Adipocyte (in vitro differentiated cells): ENCODE data around the gene S100A10.
A peak's percentile ranks its signal among the peaks of the same experiment; 100 is the strongest.

Source experiments
- DNase-seq: peaks from one replicate; pipeline ENCODE4 v3.0.0-alpha.2; 2015; ENCODE audit warnings: low read depth
- H3K27me3 ChIP-seq: replicated peaks from 2 replicates; pipeline ENCODE4 v1.7.0; 2013; ENCODE audit warnings: mild to moderate bottlenecking, low read length, moderate library complexity; ENCODE audit not compliant: control insufficient read depth, insufficient read depth
- H3K36me3 ChIP-seq: 2 replicates; pipeline ENCODE4 v1.7.0; 2013; ENCODE audit warnings: low read length, mild to moderate bottlenecking, moderate library complexity; ENCODE audit not compliant: control insufficient read depth, insufficient read depth, severe bottlenecking
- H3K4me1 ChIP-seq: 2 replicates; pipeline ENCODE4 v1.7.0; 2013; ENCODE audit warnings: mild to moderate bottlenecking, low read length, moderate library complexity; ENCODE audit not compliant: control insufficient read depth, insufficient read depth
- H3K4me3 ChIP-seq: 2 replicates; pipeline ENCODE4 v1.7.0; 2013; ENCODE audit warnings: mild to moderate bottlenecking, low read length, moderate library complexity
- H3K9ac ChIP-seq: 2 replicates; pipeline ENCODE4 v1.7.0; 2013; ENCODE audit warnings: mild to moderate bottlenecking, low read length, moderate library complexity
- H3K9me3 ChIP-seq: 2 replicates; pipeline ENCODE4 v1.7.0; 2013; ENCODE audit warnings: mild to moderate bottlenecking, low read length, moderate library complexity; ENCODE audit not compliant: control insufficient read depth

The S100A10 gene

DNA sequence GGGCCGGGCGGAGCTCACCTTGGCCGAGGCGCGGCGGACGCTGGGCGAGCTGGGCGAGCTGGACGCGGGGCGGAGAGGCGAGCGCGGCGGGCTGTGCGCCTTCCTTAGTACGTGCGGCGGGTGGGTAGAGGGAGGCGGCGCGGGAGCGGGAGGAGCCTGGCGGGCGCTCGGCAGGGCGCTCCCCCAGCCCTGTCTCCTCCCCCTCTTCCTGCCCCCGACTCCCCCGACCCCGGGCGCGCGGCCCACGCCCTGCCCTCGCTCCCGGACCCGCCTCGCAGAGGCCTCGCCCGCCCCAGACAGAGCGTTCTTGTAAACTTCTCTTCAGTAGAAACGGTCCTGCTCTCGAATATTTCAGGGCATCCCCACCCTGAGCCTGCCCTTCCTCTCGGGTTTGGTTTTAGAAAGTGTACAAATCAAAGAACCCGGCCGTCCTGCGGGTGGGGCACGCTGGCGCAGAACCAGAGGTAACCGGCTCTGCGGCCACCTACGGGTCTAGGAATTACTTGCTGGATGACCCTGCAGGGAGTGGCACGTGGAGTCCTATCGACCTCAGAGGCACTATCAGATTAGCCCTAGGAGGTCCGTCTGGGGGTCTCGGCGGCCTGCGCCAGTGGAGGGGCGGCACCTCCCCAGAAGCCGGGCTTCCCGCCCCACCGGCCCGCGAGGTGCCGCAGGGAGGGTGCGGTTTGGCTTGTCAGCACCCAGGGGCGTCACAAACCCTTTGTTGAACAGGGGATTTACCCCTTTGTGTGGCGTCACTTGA is at the start of gene S100A10:
Gene S100A10, minus strand, starts transcription at position 126 of the 763 bp plus-strand sequence. CDS start 7,629 bp downstream, outside the sequence.
- H3K9me3 ChIP-seq = no peaks in the 10 kb centered on the region
- no peaks in the 10 kb centered on the region for H3K36me3 ChIP-seq
- H3K4me3 ChIP-seq = peak within 1 kb of the TSS; percentile 97
- DNase-seq = peak; percentile 93
- peaks cover 48% of the 10 kb centered on the region for H3K4me1 ChIP-seq
- H3K9ac ChIP-seq = peak within 1 kb of the TSS; percentile 99
- H3K27me3 ChIP-seq = no peaks in the 10 kb centered on the region

DNA sequence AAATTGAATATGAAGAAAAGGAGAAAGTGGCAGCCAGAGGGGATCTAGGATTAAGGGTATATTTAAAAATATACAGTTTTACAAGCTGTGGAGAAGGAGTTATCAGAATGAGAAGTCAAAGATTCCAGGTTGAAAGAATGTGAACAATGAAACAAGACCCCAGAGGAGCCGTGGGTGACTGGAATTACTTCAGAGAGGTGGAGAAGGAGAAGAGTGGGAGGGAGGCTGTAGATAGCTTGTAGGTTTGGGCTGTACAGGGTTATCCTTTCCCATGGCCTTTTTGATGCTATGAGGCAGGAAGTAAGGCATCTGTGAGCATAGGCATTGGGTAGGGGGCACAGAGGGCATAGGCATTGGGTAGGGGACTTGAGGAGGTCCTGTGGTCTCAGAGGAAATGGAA is 48.4 kb upstream of the S100A10 start:
- H3K9ac ChIP-seq = no peak overlapping the region
- H3K27me3 ChIP-seq = no peaks in the 10 kb centered on the region
- peaks cover 11% of the 10 kb centered on the region for H3K4me1 ChIP-seq
- no peak for DNase-seq
- no peaks in the 10 kb centered on the region for H3K36me3 ChIP-seq
- H3K4me3 ChIP-seq = no peak overlapping the region
- H3K9me3 ChIP-seq = no peaks in the 10 kb centered on the region

GRCh38 chr1:152039886-152040285 is 46.2 kb upstream of the S100A10 start:
- Histone ChIP-seq H3K4me1 (peaks cover 15% of the 10 kb centered on the region), H3K9me3 (no peaks in the 10 kb centered on the region), H3K9ac (no peak overlapping the region), H3K36me3 (no peaks in the 10 kb centered on the region), H3K27me3 (no peaks in the 10 kb centered on the region), H3K4me3 (no peak overlapping the region)
- DNase-seq = no peak

DNA sequence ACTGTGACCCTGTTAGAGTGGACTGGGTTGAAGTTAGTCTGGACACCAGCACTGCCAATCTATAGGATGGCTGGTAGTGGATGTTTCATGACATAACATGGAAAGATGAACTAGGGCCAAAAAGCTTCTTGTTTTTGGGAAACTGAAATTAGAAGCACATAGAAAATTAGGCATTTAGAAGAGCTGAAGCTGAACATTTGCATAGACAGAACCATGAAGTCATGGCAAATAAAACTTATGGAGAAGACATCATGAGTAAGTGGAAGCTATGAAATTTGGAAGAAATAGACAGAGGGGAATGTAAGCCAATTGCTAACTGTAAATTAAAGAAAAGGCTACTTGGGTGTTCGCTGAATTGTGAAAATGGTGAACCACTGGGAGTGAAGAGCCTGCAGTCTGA is 45.8 kb upstream of the S100A10 start:
- no peaks in the 10 kb centered on the region for H3K9me3 ChIP-seq
- H3K27me3 ChIP-seq = no peaks in the 10 kb centered on the region
- H3K9ac ChIP-seq = no peak overlapping the region
- no peak for DNase-seq
- H3K4me1 ChIP-seq = peaks cover 15% of the 10 kb centered on the region
- H3K36me3 ChIP-seq = no peaks in the 10 kb centered on the region
- H3K4me3 ChIP-seq = no peak overlapping the region

DNA sequence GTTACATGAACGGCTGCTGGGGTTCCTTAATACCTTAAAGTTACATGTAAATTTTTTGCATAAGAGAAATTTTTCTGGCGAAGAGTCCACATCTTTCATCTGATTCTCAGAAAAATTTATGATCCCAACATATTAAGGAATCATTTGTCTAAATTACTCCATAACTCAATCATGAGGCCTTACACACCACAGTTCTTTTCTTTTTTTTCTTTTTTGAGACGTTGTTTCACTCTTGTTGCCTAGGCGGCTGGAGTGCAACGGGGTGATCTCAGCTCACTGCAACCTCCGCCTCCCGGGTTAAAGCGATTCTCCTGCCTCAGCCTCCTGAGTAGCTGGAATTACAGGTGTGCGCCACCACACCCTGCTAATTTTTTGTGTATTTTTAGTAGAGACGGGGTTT is 45.2 kb upstream of the S100A10 start:
- H3K9me3 ChIP-seq = no peaks in the 10 kb centered on the region
- no peaks in the 10 kb centered on the region for H3K27me3 ChIP-seq
- peaks cover 16% of the 10 kb centered on the region for H3K4me1 ChIP-seq
- peaks cover 4% of the 10 kb centered on the region for H3K36me3 ChIP-seq
- no peak for DNase-seq
- no peak overlapping the region for H3K9ac ChIP-seq
- H3K4me3 ChIP-seq = no peak overlapping the region

DNA sequence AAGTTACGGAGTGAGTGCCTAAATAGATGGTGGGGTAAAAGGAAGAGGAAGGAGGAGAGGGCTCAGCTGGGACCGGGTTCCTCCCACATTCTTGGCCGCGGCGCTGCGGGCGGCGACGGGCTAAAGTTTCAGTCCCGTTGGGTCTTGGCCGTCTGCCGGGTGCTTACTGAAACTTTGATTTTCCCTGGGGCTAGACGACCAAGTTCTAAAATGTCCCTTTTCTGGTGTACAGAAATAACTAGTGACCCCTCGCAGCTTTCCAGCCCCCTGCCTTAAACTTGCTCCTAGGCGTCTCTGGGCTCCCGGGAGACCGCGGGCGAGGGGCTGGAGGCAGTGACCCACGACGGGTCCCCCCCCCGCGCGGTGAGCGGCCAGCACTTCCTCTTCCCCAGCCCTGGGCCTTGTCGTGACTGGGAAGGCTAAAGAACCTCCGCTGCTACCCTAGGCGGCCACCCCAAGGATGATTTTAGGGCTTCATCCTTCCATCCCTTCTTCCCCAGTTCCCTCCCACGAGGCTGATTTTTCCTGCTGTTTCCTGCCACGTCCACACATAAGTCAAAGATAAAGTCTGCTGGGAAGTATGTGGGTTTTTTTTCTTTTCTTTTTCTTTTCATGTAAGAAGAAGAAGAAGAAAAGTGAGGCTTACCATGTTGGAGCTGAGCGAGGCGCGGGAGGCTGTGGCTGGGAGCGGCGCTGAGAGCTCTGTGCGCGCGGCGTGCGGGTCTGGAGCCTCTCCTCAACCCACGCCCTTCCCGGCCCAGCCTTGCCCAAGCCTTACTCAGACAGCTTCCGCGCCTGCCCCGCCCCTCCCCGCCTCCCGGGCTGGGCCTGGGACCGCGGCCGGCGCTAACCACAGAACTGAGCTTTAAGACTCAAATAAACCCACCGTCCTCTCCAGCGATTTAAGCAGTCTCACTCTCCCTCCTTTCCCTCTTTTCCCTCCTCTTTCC is 42.9 kb upstream of the S100A10 start, which contains the start of gene S100A11:
Gene S100A11, minus strand, starts transcription at position 738 of the 950 bp plus-strand sequence. Its CDS starts 89 bp downstream, at position 649.
- H3K4me1 ChIP-seq = peaks cover 28% of the 10 kb centered on the region
- H3K9me3 ChIP-seq = no peaks in the 10 kb centered on the region
- H3K27me3 ChIP-seq = no peaks in the 10 kb centered on the region
- H3K4me3 ChIP-seq = peak within 1 kb of the TSS; percentile 98
- peaks cover 27% of the 10 kb centered on the region for H3K36me3 ChIP-seq
- peak; percentile 98 for DNase-seq
- H3K9ac ChIP-seq = peak within 1 kb of the TSS; percentile 100

- Histone ChIP-seq H3K4me1 (peaks cover 28% of the 10 kb centered on the region), H3K27me3 (no peaks in the 10 kb centered on the region), H3K9me3 (no peaks in the 10 kb centered on the region), H3K9ac (peak overlapping the region; percentile 100), H3K36me3 (peaks cover 36% of the 10 kb centered on the region), H3K4me3 (peak overlapping the region; percentile 98)
- DNase-seq = peak; percentile 77
Observed at GRCh38 chr1:152035539-152036266, 42.0 kb upstream of the S100A10 start.

DNA sequence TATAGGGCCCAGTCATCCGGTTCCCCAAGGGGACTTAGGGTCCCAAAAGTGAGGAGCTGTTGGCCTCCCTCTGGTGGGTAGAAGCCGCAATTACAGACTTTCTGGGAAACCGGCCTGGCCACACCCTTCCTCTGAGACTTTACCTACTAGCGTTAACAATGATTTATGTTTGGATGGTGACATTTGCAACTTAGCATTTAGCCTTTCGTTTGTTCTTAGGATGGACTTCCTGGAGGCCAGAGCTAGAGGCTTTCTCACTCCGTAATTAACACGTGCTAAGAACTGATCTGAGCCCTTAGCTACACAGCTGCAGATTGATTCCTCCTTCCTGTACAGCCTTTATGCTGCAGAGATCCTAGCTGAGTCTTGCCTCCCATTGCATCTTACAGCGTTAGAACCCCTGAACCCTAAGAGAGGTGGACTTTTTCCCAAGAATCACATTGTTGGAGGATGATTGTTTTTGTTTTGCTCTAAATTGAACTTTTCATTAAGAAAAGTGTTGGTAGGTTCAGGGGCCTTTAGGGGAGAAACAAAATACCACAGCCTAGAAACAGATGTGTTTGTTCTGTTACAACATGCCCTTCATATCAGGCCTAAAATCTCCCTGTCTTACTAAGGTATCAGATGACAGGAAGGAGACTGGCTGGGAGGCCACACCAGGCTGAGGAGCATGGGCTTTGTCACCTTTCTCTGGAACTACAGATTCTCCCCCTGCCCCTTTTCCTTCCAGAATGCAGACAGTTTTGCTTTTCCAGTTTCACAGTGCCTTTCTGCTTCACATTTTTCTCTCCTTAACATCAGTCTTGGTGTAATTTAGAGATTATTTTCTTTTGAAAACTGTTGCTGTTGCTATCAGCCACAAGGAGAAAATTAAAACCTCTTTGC is 41.2 kb upstream of the S100A10 start:
- Histone ChIP-seq H3K4me1 (peaks cover 31% of the 10 kb centered on the region), H3K27me3 (no peaks in the 10 kb centered on the region), H3K36me3 (peaks cover 36% of the 10 kb centered on the region), H3K4me3 (peak overlapping the region; percentile 98), H3K9me3 (no peaks in the 10 kb centered on the region), H3K9ac (peak overlapping the region; percentile 100)
- DNase-seq = peak; percentile 93

GRCh38 chr1:152034324-152034653 is 40.6 kb upstream of the S100A10 start:
- Histone ChIP-seq H3K4me1 (peaks cover 37% of the 10 kb centered on the region), H3K9me3 (no peaks in the 10 kb centered on the region), H3K4me3 (peak overlapping the region; percentile 98), H3K36me3 (peaks cover 36% of the 10 kb centered on the region), H3K27me3 (no peaks in the 10 kb centered on the region), H3K9ac (peak overlapping the region; percentile 100)
- DNase-seq = no peak

DNA sequence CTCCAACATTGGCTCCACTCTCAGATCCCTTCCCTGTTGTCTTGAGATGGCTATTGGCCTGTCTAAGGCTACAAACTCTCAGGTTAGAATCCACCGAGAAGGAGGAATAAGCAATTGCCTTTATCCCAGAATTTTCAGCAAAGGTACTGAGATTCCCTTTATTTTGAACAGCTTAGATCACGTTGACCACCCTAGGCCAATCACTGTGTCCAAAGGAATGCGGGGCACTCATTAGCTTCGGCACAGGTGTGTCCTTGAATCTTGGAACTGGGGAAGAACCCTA is 36.2 kb upstream of the S100A10 start:
- Histone ChIP-seq H3K9me3 (no peaks in the 10 kb centered on the region), H3K9ac (peak overlapping the region; percentile 63), H3K4me3 (peak overlapping the region; percentile 56), H3K36me3 (peaks cover 36% of the 10 kb centered on the region), H3K27me3 (no peaks in the 10 kb centered on the region), H3K4me1 (peaks cover 48% of the 10 kb centered on the region)
- no peak for DNase-seq
